ENCODE data around the gene ENPEP. TPM values are rescaled to one million over a fixed set of nuclear protein-coding genes. Genes with fewer than 3 reads are reported as not detected.

ENPEP gene
- total and polyA plus RNA-seq, 2 of the 13 experiments (the other 11 are each of a cell fraction or from before 2014, with no cell fraction given), result not detected

DNA sequence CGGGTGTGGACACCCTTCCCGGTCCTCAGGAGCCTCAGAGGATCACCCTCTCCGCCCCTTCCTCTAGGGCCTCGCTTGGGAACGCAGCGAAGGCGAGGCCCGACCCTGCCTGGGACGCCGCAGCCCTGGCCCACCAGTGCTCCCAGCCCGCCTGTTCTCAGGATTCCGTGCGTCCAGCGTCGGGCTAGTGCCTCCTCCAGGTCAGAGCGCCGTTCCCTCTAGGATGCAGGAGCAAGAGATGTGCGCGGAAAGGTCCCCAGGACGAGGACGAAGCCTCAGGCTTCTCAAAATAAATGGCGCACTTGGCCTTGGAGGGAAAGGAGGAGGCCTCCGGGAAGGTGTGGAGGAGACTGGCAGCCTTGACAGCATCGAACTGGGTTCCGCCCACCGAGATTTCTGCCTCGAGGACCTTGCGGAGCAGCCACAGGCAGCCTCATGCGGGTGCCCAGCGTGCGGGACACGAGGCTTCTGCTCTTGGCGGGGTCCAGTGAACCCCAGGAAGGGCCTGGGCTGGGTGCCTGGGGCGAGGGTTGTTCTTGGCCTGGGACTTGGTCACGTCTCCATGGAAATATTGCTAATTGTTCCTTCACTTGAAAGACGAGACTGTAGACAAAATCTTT is 111.8 kb downstream of the ENPEP start:
- Histone ChIP-seq H3K79me2 (ENCODE audit: insufficient read depth, low read length) (no peaks in the 10 kb centered on the region), H2AFZ (ENCODE audit: low read length) (no peak overlapping the region), H3K27me3 (ENCODE audit: control insufficient read depth in 1 of 2, insufficient read depth in 2 of 2, low read length in 2 of 2) (no peaks in the 10 kb centered on the region; a peak in 1 of 5 replicates), H3K9me3 (ENCODE audit: low read length) (no peaks in the 10 kb centered on the region), H3K4me1 (ENCODE audit: insufficient read depth, low read length) (no peaks in the 10 kb centered on the region), H3K27ac (ENCODE audit: extremely low read length, insufficient read depth, low read length) (no peak overlapping the region), H3K36me3 (replicated peaks in 1 of 2; ENCODE audit: control insufficient read depth in 1 of 2, insufficient read depth in 2 of 2, low read length in 2 of 2) (no peaks in the 10 kb centered on the region), H3K9ac (ENCODE audit: insufficient read depth, low read depth, low read length) (no peak overlapping the region), H4K20me1 (ENCODE audit: insufficient read depth, low read length) (no peaks in the 10 kb centered on the region), H3K4me2 (ENCODE audit: low read depth, low read length) (no peak overlapping the region), H3K4me3 (replicated peaks in 1 of 3; ENCODE audit: insufficient read depth in 1 of 3, low read depth in 2 of 3, low read length in 3 of 3) (no peak overlapping the region)
- ATAC-seq (no peak), FAIRE-seq (no peak), DNase-seq (ENCODE audit: low spot score) (no peak)
- in situ Hi-C loops (cut with HindIII; ENCODE audit: extremely low pct_ligation_motif_present, low pct_unique_long_range_greater_than_20kb) (no loop called here), intact Hi-C loops (cut with micrococcal nuclease; ENCODE audit: unreplicated experiment) (no loop called here)
- ChIA-PET CTCF (ENCODE audit: low intra/inter-chr PET ratio, low total read pairs) (no interaction called here), POLR2A (no interaction called here)
- TF ChIP-seq WIZ (CRISPR knock-in tag; IDR thresholded peaks at IDR 0.05), result no peak
- TF ChIP-seq, protein P1, sequence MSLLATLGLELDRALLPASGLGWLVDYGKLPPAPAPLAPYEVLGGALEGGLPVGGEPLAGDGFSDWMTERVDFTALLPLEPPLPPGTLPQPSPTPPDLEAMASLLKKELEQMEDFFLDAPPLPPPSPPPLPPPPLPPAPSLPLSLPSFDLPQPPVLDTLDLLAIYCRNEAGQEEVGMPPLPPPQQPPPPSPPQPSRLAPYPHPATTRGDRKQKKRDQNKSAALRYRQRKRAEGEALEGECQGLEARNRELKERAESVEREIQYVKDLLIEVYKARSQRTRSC (CRISPR knock-in tag; IDR thresholded peaks at IDR 0.05; ENCODE audit: low read depth), result no peak
- TF ChIP-seq ZSCAN31 (CRISPR knock-in tag; IDR thresholded peaks at IDR 0.05; ENCODE audit: low read depth), result no peak
- TF ChIP-seq FOXK2 (IDR thresholded peaks at IDR 0.05), result no peak
- no peak for TF ChIP-seq ZNF777 (CRISPR knock-in tag; IDR thresholded peaks at IDR 0.05)
- TF ChIP-seq SNRNP70 (IDR thresholded peaks at IDR 0.05; ENCODE audit: low read depth, low read length), result no peak
- no peak for TF ChIP-seq PLRG1 (conservative IDR thresholded peaks at IDR 0.05)
- TF ChIP-seq PHF20 (CRISPR knock-in tag; IDR thresholded peaks at IDR 0.05), result no peak
- TF ChIP-seq ISL2 (CRISPR knock-in tag; IDR thresholded peaks at IDR 0.05), result no peak
- no peak for TF ChIP-seq ZBTB26 (CRISPR knock-in tag; IDR thresholded peaks at IDR 0.05; ENCODE audit: borderline replicate concordance)
- TF ChIP-seq ZNF589 (CRISPR knock-in tag; conservative IDR thresholded peaks at IDR 0.05), result no peak
- TF ChIP-seq, protein P2, sequence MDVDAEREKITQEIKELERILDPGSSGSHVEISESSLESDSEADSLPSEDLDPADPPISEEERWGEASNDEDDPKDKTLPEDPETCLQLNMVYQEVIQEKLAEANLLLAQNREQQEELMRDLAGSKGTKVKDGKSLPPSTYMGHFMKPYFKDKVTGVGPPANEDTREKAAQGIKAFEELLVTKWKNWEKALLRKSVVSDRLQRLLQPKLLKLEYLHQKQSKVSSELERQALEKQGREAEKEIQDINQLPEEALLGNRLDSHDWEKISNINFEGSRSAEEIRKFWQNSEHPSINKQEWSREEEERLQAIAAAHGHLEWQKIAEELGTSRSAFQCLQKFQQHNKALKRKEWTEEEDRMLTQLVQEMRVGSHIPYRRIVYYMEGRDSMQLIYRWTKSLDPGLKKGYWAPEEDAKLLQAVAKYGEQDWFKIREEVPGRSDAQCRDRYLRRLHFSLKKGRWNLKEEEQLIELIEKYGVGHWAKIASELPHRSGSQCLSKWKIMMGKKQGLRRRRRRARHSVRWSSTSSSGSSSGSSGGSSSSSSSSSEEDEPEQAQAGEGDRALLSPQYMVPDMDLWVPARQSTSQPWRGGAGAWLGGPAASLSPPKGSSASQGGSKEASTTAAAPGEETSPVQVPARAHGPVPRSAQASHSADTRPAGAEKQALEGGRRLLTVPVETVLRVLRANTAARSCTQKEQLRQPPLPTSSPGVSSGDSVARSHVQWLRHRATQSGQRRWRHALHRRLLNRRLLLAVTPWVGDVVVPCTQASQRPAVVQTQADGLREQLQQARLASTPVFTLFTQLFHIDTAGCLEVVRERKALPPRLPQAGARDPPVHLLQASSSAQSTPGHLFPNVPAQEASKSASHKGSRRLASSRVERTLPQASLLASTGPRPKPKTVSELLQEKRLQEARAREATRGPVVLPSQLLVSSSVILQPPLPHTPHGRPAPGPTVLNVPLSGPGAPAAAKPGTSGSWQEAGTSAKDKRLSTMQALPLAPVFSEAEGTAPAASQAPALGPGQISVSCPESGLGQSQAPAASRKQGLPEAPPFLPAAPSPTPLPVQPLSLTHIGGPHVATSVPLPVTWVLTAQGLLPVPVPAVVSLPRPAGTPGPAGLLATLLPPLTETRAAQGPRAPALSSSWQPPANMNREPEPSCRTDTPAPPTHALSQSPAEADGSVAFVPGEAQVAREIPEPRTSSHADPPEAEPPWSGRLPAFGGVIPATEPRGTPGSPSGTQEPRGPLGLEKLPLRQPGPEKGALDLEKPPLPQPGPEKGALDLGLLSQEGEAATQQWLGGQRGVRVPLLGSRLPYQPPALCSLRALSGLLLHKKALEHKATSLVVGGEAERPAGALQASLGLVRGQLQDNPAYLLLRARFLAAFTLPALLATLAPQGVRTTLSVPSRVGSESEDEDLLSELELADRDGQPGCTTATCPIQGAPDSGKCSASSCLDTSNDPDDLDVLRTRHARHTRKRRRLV (CRISPR knock-in tag; IDR thresholded peaks at IDR 0.05), result no peak
- no peak for TF ChIP-seq ZNF225 (CRISPR knock-in tag; IDR thresholded peaks at IDR 0.05)
- BruUV-seq (replicated peaks), result no TSS peak
- WGBS (ENCODE audit: low lambda C conversion rate), result 42% methylated on average over 31 of the region's 36 CpGs

All from HepG2 (cell line).